Brain microvascular endothelial cell (primary cell): Measurements from ENCODE around the gene RXRA.

Source experiments
- DNase-seq: peaks from one replicate; pipeline ENCODE4 v3.0.0-alpha.2; 2020
- H3K27ac ChIP-seq: fragments of 250-450 bp; sonication (Bioruptor Pico); 2 replicates; pipeline ENCODE4 v1.5.1; 2020; ENCODE audit warnings: mild to moderate bottlenecking, moderate library complexity
- H3K27me3 ChIP-seq: fragments of 250-450 bp; sonication (Bioruptor Pico); replicated peaks from 2 replicates; pipeline ENCODE4 v1.5.1; 2020; ENCODE audit warnings: mild to moderate bottlenecking
- H3K36me3 ChIP-seq: fragments of 250-450 bp; sonication (Bioruptor Pico); replicated peaks from 2 replicates; pipeline ENCODE4 v1.5.1; 2020; ENCODE audit warnings: mild to moderate bottlenecking
- H3K4me3 ChIP-seq: 2 replicates; pipeline ENCODE4 v1.5.1; 2011; ENCODE audit warnings: low read depth, mild to moderate bottlenecking, control low read depth, low read length, moderate library complexity
- CTCF ChIP-seq: IDR thresholded peaks from 2 replicates; pipeline ENCODE4 v1.5.1; 2011; ENCODE audit warnings: low read depth, mild to moderate bottlenecking, moderate library complexity, low read length, control low read depth, inconsistent platforms; ENCODE audit errors: missing control alignments
- in situ Hi-C: cut with HindIII; loops from 2 replicates; pipeline ENCODE4 v1.10.0; 2017; ENCODE audit warnings: low sequenced_read_pairs, low pct_ligation_motif_present

Gene RXRA

GRCh38 chr9:134392900-134393299, 66.6 kb downstream of the RXRA start:
- TF ChIP-seq CTCF = no peak
- no peak for DNase-seq
- Histone ChIP-seq H3K36me3 (no peaks in the 10 kb centered on the region), H3K27me3 (no peaks in the 10 kb centered on the region), H3K27ac (no peak overlapping the region), H3K4me3 (no peak overlapping the region)
- in situ Hi-C loops = no loop called here

GRCh38 chr9:134393582-134394280, 67.5 kb downstream of the RXRA start:
- DNase-seq = no peak
- H3K27me3 ChIP-seq = no peaks in the 10 kb centered on the region
- in situ Hi-C loops = no loop called here
- no peak overlapping the region for H3K27ac ChIP-seq
- H3K4me3 ChIP-seq = no peak overlapping the region
- no peaks in the 10 kb centered on the region for H3K36me3 ChIP-seq
- TF ChIP-seq CTCF = no peak

- no peaks in the 10 kb centered on the region for H3K36me3 ChIP-seq
- no peak for TF ChIP-seq CTCF
- no peak for DNase-seq
- H3K27ac ChIP-seq = no peak overlapping the region
- in situ Hi-C loops = no loop called here
- no peaks in the 10 kb centered on the region for H3K27me3 ChIP-seq
- no peak overlapping the region for H3K4me3 ChIP-seq
Observed at GRCh38 chr9:134395002-134395517, 68.8 kb downstream of the RXRA start.

- no peak overlapping the region for H3K4me3 ChIP-seq
- in situ Hi-C loops = no loop called here
- TF ChIP-seq CTCF = no peak
- no peaks in the 10 kb centered on the region for H3K27me3 ChIP-seq
- no peak for DNase-seq
- no peak overlapping the region for H3K27ac ChIP-seq
- H3K36me3 ChIP-seq = no peaks in the 10 kb centered on the region
Observed at GRCh38 chr9:134395737-134396257, 69.5 kb downstream of the RXRA start.

GRCh38 chr9:134396258-134396742, 70.0 kb downstream of the RXRA start:
- Histone ChIP-seq H3K27me3 (no peaks in the 10 kb centered on the region), H3K27ac (no peak overlapping the region), H3K36me3 (no peaks in the 10 kb centered on the region), H3K4me3 (no peak overlapping the region)
- no peak for TF ChIP-seq CTCF
- in situ Hi-C loops = no loop called here
- no peak for DNase-seq
